OCI-LY3 (cell line): ENCODE results near the gene RAE1.

Source experiments
- H2AFZ ChIP-seq: fragments of 200-600, 300-600 bp; shearing (Covaris generic); 2 replicates; pipeline ENCODE4 v1.6.0; 2014; ENCODE audit warnings: antibody characterized with exemption, low read depth, low read length
- H3K27ac ChIP-seq: fragments of 200-600, 300-600 bp; sonication (generic); 2 replicates; pipeline ENCODE4 v1.5.1; 2014; ENCODE audit warnings: mild to moderate bottlenecking, low read length, moderate library complexity, mixed read lengths
- H3K27me3 ChIP-seq: fragments of 200-600, 300-600 bp; sonication (generic); 2 replicates; pipeline ENCODE4 v1.6.1; 2014; ENCODE audit warnings: low read depth, low read length, mixed read lengths
- H3K36me3 ChIP-seq: fragments of 200-600, 300-600 bp; sonication (generic); replicated peaks from 2 replicates; pipeline ENCODE3; 2014; ENCODE audit warnings: low read depth, low read length, mixed read lengths
- H3K4me1 ChIP-seq: fragments of 300-600, 200-600 bp; sonication (generic); 2 replicates; pipeline ENCODE4 v1.6.1; 2014; ENCODE audit warnings: low read length, mixed read lengths
- H3K4me2 ChIP-seq: fragments of 200-600, 300-600 bp; sonication (generic); 2 replicates; pipeline ENCODE4 v1.6.1; 2014; ENCODE audit warnings: low read length, mixed read lengths
- H3K4me3 ChIP-seq: fragments of 300-600, 200-600 bp; sonication (generic); 2 replicates; pipeline ENCODE4 v1.5.1; 2014; ENCODE audit warnings: antibody characterized with exemption, mild to moderate bottlenecking, low read length, moderate library complexity
- H3K79me2 ChIP-seq: fragments of 300-600, 200-600 bp; shearing (Covaris generic); 2 replicates; pipeline ENCODE4 v1.6.1; 2014; ENCODE audit warnings: mild to moderate bottlenecking, low read length, mixed read lengths
- H3K9ac ChIP-seq: fragments of 300-600, 200-600 bp; shearing (Covaris generic); 2 replicates; pipeline ENCODE4 v1.6.0; 2014; ENCODE audit warnings: mild to moderate bottlenecking, low read length, moderate library complexity
- H3K9me3 ChIP-seq: fragments of 200-600, 300-600 bp; shearing (Covaris generic); 2 replicates; pipeline ENCODE4 v1.6.1; 2014; ENCODE audit warnings: low read length, mixed read lengths; ENCODE audit not compliant: insufficient read depth
- H4K20me1 ChIP-seq: fragments of 200-600, 300-600 bp; sonication (generic); 2 replicates; pipeline ENCODE4 v1.6.1; 2016; ENCODE audit warnings: low read length, mixed read lengths; ENCODE audit not compliant: insufficient read depth
- EZH2phosphoT487 ChIP-seq: fragments of 200-600 bp; shearing (Covaris generic); IDR thresholded peaks from 2 replicates; pipeline ENCODE4 v1.6.1; 2018; ENCODE audit warnings: antibody characterized with exemption, mixed run types, low read depth
- TF ChIP-seq, protein P1 (sequence below): fragments of 200-600, 300-600 bp; sonication (generic); IDR thresholded peaks from 2 replicates; pipeline ENCODE4 v1.5.1; 2014; ENCODE audit warnings: antibody characterized with exemption, low read length, low read depth

RAE1 gene

DNA sequence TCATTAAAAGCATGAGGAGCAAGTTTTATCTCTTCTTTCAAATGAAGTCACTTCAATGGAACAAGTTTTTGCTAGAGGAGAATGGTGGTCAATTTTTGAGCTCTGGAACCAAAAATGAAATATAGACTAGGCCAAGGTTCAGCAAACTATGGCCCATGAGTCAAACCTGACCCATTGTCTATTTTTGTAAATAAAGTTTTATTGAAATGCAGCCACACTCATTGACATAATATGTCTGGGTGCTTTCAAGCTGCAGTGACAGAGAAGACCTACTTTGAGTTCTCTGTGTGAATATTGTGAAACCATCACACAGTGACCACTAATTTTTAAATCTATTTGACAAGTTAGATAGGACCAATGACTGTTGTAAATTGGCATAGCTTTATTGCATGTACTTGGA is 13.4 kb downstream of the RAE1 start:
- Histone ChIP-seq H3K4me2 (no peak overlapping the region), H4K20me1 (peaks cover 7% of the 10 kb centered on the region; the same call in 1 of the 2 replicates), H2AFZ (no peak overlapping the region), H3K9ac (no peak overlapping the region), H3K4me1 (no peaks in the 10 kb centered on the region), H3K36me3 (peaks cover 80% of the 10 kb centered on the region), H3K27ac (no peak overlapping the region), H3K79me2 (peaks cover 20% of the 10 kb centered on the region), H3K27me3 (no peaks in the 10 kb centered on the region), H3K9me3 (no peaks in the 10 kb centered on the region), H3K4me3 (no peak overlapping the region)
- no peak for TF ChIP-seq EZH2phosphoT487
- TF ChIP-seq, protein P1, sequence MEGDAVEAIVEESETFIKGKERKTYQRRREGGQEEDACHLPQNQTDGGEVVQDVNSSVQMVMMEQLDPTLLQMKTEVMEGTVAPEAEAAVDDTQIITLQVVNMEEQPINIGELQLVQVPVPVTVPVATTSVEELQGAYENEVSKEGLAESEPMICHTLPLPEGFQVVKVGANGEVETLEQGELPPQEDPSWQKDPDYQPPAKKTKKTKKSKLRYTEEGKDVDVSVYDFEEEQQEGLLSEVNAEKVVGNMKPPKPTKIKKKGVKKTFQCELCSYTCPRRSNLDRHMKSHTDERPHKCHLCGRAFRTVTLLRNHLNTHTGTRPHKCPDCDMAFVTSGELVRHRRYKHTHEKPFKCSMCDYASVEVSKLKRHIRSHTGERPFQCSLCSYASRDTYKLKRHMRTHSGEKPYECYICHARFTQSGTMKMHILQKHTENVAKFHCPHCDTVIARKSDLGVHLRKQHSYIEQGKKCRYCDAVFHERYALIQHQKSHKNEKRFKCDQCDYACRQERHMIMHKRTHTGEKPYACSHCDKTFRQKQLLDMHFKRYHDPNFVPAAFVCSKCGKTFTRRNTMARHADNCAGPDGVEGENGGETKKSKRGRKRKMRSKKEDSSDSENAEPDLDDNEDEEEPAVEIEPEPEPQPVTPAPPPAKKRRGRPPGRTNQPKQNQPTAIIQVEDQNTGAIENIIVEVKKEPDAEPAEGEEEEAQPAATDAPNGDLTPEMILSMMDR: no peak

DNA sequence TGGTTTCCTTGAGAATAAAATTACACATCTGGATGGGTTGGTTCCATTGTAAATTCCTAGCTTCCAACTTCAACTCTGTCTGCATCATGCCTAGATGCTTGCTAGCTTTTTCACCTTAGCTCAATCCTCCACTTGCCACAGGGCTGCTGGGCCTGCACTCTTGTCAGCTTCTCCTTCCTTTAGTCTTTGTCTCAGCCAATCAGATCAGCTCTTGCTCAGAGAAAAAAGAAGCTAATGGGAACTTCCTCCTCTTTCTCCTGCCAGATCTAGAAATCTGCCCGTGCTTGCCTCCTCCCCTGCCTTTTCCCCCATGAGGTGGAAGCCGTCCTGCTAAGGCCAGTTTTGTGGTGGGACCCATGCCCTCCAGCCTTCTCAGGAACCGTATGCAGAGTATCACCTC is 18.5 kb downstream of the RAE1 start:
- no peaks in the 10 kb centered on the region for H3K27me3 ChIP-seq
- no peaks in the 10 kb centered on the region for H3K9me3 ChIP-seq
- H3K9ac ChIP-seq: no peak overlapping the region
- no peaks in the 10 kb centered on the region for H3K4me1 ChIP-seq
- no peak overlapping the region for H3K4me3 ChIP-seq
- H3K79me2 ChIP-seq: no peaks in the 10 kb centered on the region
- no peak overlapping the region for H3K4me2 ChIP-seq
- 0 out of 2 replicates have a peak, but pooled peaks cover 7% of the 10 kb centered on the region for H4K20me1 ChIP-seq
- peaks cover 86% of the 10 kb centered on the region for H3K36me3 ChIP-seq
- TF ChIP-seq EZH2phosphoT487: no peak
- TF ChIP-seq, protein P1: no peak
- H3K27ac ChIP-seq: no peak overlapping the region
- no peak overlapping the region for H2AFZ ChIP-seq

DNA sequence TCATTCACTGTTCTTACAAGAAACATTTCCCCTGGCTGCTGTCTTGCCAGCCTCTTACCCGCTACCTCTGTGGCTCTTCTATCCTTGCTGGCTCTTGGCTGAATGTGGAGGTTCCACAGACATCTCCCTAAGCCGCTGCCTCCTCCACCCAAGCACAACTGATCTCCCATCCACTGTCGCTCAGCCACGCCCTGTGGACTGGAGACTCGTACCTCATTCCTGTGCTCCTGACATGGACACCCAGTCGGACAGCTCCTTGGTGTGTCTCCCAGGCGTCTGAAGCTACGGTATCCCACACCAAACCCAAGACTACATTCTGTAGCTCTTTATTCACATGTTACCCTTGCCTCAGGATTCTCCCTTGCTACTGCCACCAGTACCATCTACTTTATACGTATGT is 19.3 kb downstream of the RAE1 start:
- Histone ChIP-seq H3K79me2 (no peaks in the 10 kb centered on the region), H4K20me1 (0 out of 2 replicates have a peak, but pooled peaks cover 10% of the 10 kb centered on the region), H3K9me3 (no peaks in the 10 kb centered on the region), H3K9ac (no peak overlapping the region), H3K27ac (no peak overlapping the region), H2AFZ (no peak overlapping the region), H3K4me2 (no peak overlapping the region), H3K4me3 (no peak overlapping the region), H3K27me3 (no peaks in the 10 kb centered on the region), H3K4me1 (no peaks in the 10 kb centered on the region), H3K36me3 (peaks cover 89% of the 10 kb centered on the region)
- TF ChIP-seq, protein P1: no peak
- TF ChIP-seq EZH2phosphoT487: no peak

DNA sequence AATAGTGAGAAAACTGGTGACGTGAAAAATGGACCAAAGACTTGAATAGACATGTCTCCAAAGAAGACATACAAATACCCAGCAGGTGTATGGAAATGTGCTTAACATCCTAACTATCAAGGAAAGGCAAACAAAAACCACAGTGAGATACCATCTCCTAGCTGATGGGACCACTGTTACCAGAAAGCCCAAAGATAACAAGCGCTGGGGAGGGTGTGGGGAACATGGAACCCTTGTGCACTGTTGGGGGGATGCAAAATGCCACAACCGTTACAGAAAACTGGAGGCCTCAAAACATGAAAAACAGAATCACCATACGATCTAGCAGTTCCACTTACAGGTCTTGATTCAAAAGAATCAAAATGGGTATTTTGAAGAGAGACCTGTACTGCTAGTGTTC is 20.3 kb downstream of the RAE1 start:
- Histone ChIP-seq H3K9me3 (no peaks in the 10 kb centered on the region), H2AFZ (no peak overlapping the region), H3K4me2 (no peak overlapping the region), H3K4me1 (no peaks in the 10 kb centered on the region), H4K20me1 (0 out of 2 replicates have a peak, but pooled peaks cover 10% of the 10 kb centered on the region), H3K9ac (no peak overlapping the region), H3K79me2 (no peaks in the 10 kb centered on the region), H3K27me3 (no peaks in the 10 kb centered on the region), H3K36me3 (peaks cover 90% of the 10 kb centered on the region), H3K4me3 (no peak overlapping the region), H3K27ac (no peak overlapping the region)
- TF ChIP-seq, protein P1: no peak
- no peak for TF ChIP-seq EZH2phosphoT487
